ENCODE data around the gene UBE2K.

UBE2K gene

DNA sequence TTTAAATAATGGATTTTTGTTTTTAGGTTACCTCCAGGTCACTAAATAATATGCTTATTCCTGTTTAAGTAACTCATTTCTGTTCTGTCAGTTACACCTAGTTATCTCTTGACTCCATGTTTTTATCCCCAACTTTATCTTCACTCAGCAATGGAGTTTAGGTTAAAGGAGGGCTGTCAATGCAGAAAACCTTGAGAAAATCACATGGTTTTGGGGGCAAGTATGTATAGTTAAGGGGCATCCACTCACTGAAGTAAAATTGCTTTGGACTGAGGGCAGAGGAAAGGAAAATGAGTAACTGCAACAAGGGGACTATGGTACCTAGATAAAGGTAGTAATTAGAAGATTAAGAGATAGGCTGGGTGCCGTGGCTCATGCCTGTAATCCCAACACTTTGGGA, 87.1 kb downstream of the UBE2K start:
- no peak overlapping the region for H2AFZ ChIP-seq (ENCODE audit: low read length)
- no peaks in the 10 kb centered on the region for H3K79me1 ChIP-seq (ENCODE audit: low read depth, low read length)
- no peak overlapping the region for H2BK15ac ChIP-seq (ENCODE audit: low read length)
- no peak overlapping the region for H4K8ac ChIP-seq (ENCODE audit: low read depth, low read length)
- no peak overlapping the region for H3K4me2 ChIP-seq (ENCODE audit: insufficient read depth, low read length, poor library complexity, severe bottlenecking)
- no peaks in the 10 kb centered on the region for H3K4me1 ChIP-seq (ENCODE audit: control insufficient read depth in 2 of 2, insufficient read depth in 1 of 2, low read depth in 1 of 2, low read length in 2 of 2)
- no peak overlapping the region for H3K14ac ChIP-seq (ENCODE audit: low read length)
- H3K36me3 ChIP-seq (replicated peaks in 1 of 2; ENCODE audit: control insufficient read depth in 2 of 2, insufficient read depth in 2 of 2, low read length in 2 of 2), result peaks cover 0 to 18% of the 10 kb centered on the region in 2 donors
- no peak overlapping the region for H3K4ac ChIP-seq (ENCODE audit: low read length)
- no peak overlapping the region for H3K9ac ChIP-seq (ENCODE audit: low read depth, low read length, poor library complexity)
- no peak overlapping the region for H3K18ac ChIP-seq (ENCODE audit: low read length)
- no peak overlapping the region for H2BK120ac ChIP-seq (ENCODE audit: low read depth, low read length)
- no peak overlapping the region for H3K27ac ChIP-seq (replicated peaks; ENCODE audit: low read length)
- WGBS, 2 donors (ENCODE audit: extremely low coverage in 2 of 2, insufficient read length in 2 of 2, insufficient replicate concordance in 1 of 2), result no CpG with 5 or more reads among the region's 1 CpG
- H3K23ac ChIP-seq (ENCODE audit: low read depth, low read length, poor library complexity), result no peak overlapping the region
- H2AK5ac ChIP-seq (ENCODE audit: low read depth, low read length), result no peak overlapping the region
- no peak overlapping the region for H3K4me3 ChIP-seq (ENCODE audit: low read length in 2 of 2)
- no peak overlapping the region for H2BK12ac ChIP-seq (ENCODE audit: low read length)
- H3K9me3 ChIP-seq (replicated peaks in 1 of 2; ENCODE audit: control insufficient read depth in 2 of 2, insufficient read depth in 1 of 2, low read depth in 1 of 2, low read length in 2 of 2), result no peaks in the 10 kb centered on the region
- no peak overlapping the region for H2BK5ac ChIP-seq (ENCODE audit: low read length)
- H3K27me3 ChIP-seq (ENCODE audit: control insufficient read depth in 3 of 3, insufficient read depth in 3 of 3, low read depth in 1 of 3, low read length in 3 of 3), result no peaks in the 10 kb centered on the region
- no peak for DNase-seq (ENCODE audit: low spot score)
- H4K91ac ChIP-seq (ENCODE audit: low read depth, low read length, poor library complexity), result no peak overlapping the region

DNA sequence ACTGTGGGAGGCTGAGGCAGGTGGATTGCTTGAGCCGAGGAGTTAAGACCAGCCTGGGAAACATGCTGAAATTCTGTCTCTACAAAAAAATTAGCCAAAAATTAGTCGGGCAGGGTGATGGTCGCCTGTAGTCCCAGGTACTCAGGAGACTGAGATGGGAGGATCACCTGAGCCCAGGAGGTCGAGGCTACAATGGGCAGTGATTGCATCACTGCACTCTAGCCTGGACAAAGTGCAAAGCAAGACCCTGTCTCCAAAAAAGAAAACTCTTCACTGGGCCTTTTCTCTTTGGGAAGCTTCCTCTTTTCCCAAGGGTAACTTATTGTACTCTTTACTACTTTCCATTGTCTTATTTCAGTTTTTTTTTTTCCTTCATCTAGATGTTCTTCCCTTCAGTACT, 88.9 kb downstream of the UBE2K start:
- no peak overlapping the region for H3K4ac ChIP-seq (ENCODE audit: low read length)
- H3K27me3 ChIP-seq (ENCODE audit: control insufficient read depth in 3 of 3, insufficient read depth in 3 of 3, low read depth in 1 of 3, low read length in 3 of 3), result no peaks in the 10 kb centered on the region
- no peak overlapping the region for H3K4me2 ChIP-seq (ENCODE audit: insufficient read depth, low read length, poor library complexity, severe bottlenecking)
- no CpG with 5 or more reads among the region's 4 CpGs for WGBS, 2 donors (ENCODE audit: extremely low coverage in 2 of 2, insufficient read length in 2 of 2, insufficient replicate concordance in 1 of 2)
- no peak overlapping the region for H3K4me3 ChIP-seq (ENCODE audit: low read length in 2 of 2)
- H2BK120ac ChIP-seq (ENCODE audit: low read depth, low read length), result no peak overlapping the region
- H3K79me1 ChIP-seq (ENCODE audit: low read depth, low read length), result no peaks in the 10 kb centered on the region
- no peak overlapping the region for H4K8ac ChIP-seq (ENCODE audit: low read depth, low read length)
- H4K91ac ChIP-seq (ENCODE audit: low read depth, low read length, poor library complexity), result no peak overlapping the region
- no peaks in the 10 kb centered on the region for H3K4me1 ChIP-seq (ENCODE audit: control insufficient read depth in 2 of 2, insufficient read depth in 1 of 2, low read depth in 1 of 2, low read length in 2 of 2)
- no peak for DNase-seq (ENCODE audit: low spot score)
- peaks cover 0 to 2% of the 10 kb centered on the region in 2 donors for H3K36me3 ChIP-seq (replicated peaks in 1 of 2; ENCODE audit: control insufficient read depth in 2 of 2, insufficient read depth in 2 of 2, low read length in 2 of 2)
- H3K14ac ChIP-seq (ENCODE audit: low read length), result no peak overlapping the region
- no peak overlapping the region for H3K23ac ChIP-seq (ENCODE audit: low read depth, low read length, poor library complexity)
- H3K9ac ChIP-seq (ENCODE audit: low read depth, low read length, poor library complexity), result no peak overlapping the region
- no peaks in the 10 kb centered on the region for H3K9me3 ChIP-seq (replicated peaks in 1 of 2; ENCODE audit: control insufficient read depth in 2 of 2, insufficient read depth in 1 of 2, low read depth in 1 of 2, low read length in 2 of 2)
- H2BK12ac ChIP-seq (ENCODE audit: low read length), result no peak overlapping the region
- H2AK5ac ChIP-seq (ENCODE audit: low read depth, low read length), result no peak overlapping the region
- no peak overlapping the region for H2BK5ac ChIP-seq (ENCODE audit: low read length)
- no peak overlapping the region for H2BK15ac ChIP-seq (ENCODE audit: low read length)
- no peak overlapping the region for H3K18ac ChIP-seq (ENCODE audit: low read length)
- no peak overlapping the region for H2AFZ ChIP-seq (ENCODE audit: low read length)
- H3K27ac ChIP-seq (replicated peaks; ENCODE audit: low read length), result no peak overlapping the region

- no CpG with 5 or more reads among the region's 5 CpGs for WGBS, 2 donors (ENCODE audit: extremely low coverage in 2 of 2, insufficient read length in 2 of 2, insufficient replicate concordance in 1 of 2)
- H3K36me3 ChIP-seq (replicated peaks in 1 of 2; ENCODE audit: control insufficient read depth in 2 of 2, insufficient read depth in 2 of 2, low read length in 2 of 2), result no peaks in the 10 kb centered on the region
Measured at GRCh38 chr4:39792128-39792527, 94.2 kb downstream of the UBE2K start.

DNA sequence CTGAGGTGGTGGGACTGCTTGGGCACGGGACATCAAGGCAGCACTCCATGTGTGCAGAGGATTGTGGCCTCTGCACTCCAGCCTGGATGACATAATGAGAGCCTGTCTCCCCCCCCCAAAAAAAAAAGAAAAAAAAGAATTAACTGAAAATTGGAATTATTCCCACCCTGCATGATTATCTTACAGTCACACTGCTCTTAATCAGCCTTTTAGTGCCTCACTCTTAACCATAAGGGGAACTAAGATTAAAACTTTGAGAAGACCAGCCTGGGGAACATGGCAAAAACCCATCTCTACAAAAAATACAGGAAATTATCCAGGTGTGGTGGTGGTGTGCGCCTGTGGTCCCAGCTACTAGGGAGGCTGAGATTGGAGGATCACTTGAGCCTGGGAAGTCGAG, 94.6 kb downstream of the UBE2K start:
- no peak overlapping the region for H3K4me3 ChIP-seq (ENCODE audit: low read length in 2 of 2)
- no peak overlapping the region for H3K18ac ChIP-seq (ENCODE audit: low read length)
- no CpG with 5 or more reads among the region's 3 CpGs for WGBS, 2 donors (ENCODE audit: extremely low coverage in 2 of 2, insufficient read length in 2 of 2, insufficient replicate concordance in 1 of 2)

More at GRCh38 chr4:39792128-39792527, 94.2 kb downstream of the UBE2K start:
- no peaks in the 10 kb centered on the region for H3K9me3 ChIP-seq (replicated peaks in 1 of 2; ENCODE audit: control insufficient read depth in 2 of 2, insufficient read depth in 1 of 2, low read depth in 1 of 2, low read length in 2 of 2)
- no peak overlapping the region for H2AFZ ChIP-seq (ENCODE audit: low read length)
- H3K18ac ChIP-seq (ENCODE audit: low read length), result no peak overlapping the region
- no peak overlapping the region for H2AK5ac ChIP-seq (ENCODE audit: low read depth, low read length)
- H3K27me3 ChIP-seq (ENCODE audit: control insufficient read depth in 3 of 3, insufficient read depth in 3 of 3, low read depth in 1 of 3, low read length in 3 of 3), result no peaks in the 10 kb centered on the region
- H4K8ac ChIP-seq (ENCODE audit: low read depth, low read length), result no peak overlapping the region
- H3K79me1 ChIP-seq (ENCODE audit: low read depth, low read length), result no peaks in the 10 kb centered on the region
- no peak overlapping the region for H3K14ac ChIP-seq (ENCODE audit: low read length)
- no peak overlapping the region for H3K9ac ChIP-seq (ENCODE audit: low read depth, low read length, poor library complexity)
- no peak overlapping the region for H2BK15ac ChIP-seq (ENCODE audit: low read length)
- no peak for DNase-seq (ENCODE audit: low spot score)
- no peak overlapping the region for H3K4ac ChIP-seq (ENCODE audit: low read length)
- H2BK120ac ChIP-seq (ENCODE audit: low read depth, low read length), result no peak overlapping the region
- no peak overlapping the region for H3K4me3 ChIP-seq (ENCODE audit: low read length in 2 of 2)
- H3K27ac ChIP-seq (replicated peaks; ENCODE audit: low read length), result no peak overlapping the region
- H3K4me2 ChIP-seq (ENCODE audit: insufficient read depth, low read length, poor library complexity, severe bottlenecking), result no peak overlapping the region
- no peak overlapping the region for H3K23ac ChIP-seq (ENCODE audit: low read depth, low read length, poor library complexity)
- no peaks in the 10 kb centered on the region for H3K4me1 ChIP-seq (ENCODE audit: control insufficient read depth in 2 of 2, insufficient read depth in 1 of 2, low read depth in 1 of 2, low read length in 2 of 2)
- H2BK12ac ChIP-seq (ENCODE audit: low read length), result no peak overlapping the region
- H2BK5ac ChIP-seq (ENCODE audit: low read length), result no peak overlapping the region
- H4K91ac ChIP-seq (ENCODE audit: low read depth, low read length, poor library complexity), result no peak overlapping the region

More for the DNA sequence above, 94.6 kb downstream of the UBE2K start:
- DNase-seq (ENCODE audit: low spot score), result no peak
- H2BK15ac ChIP-seq (ENCODE audit: low read length), result no peak overlapping the region
- no peak overlapping the region for H3K4me2 ChIP-seq (ENCODE audit: insufficient read depth, low read length, poor library complexity, severe bottlenecking)
- no peaks in the 10 kb centered on the region for H3K9me3 ChIP-seq (replicated peaks in 1 of 2; ENCODE audit: control insufficient read depth in 2 of 2, insufficient read depth in 1 of 2, low read depth in 1 of 2, low read length in 2 of 2)
- H2AFZ ChIP-seq (ENCODE audit: low read length), result no peak overlapping the region
- no peak overlapping the region for H2AK5ac ChIP-seq (ENCODE audit: low read depth, low read length)
- no peak overlapping the region for H3K23ac ChIP-seq (ENCODE audit: low read depth, low read length, poor library complexity)
- H3K4me1 ChIP-seq (ENCODE audit: control insufficient read depth in 2 of 2, insufficient read depth in 1 of 2, low read depth in 1 of 2, low read length in 2 of 2), result no peaks in the 10 kb centered on the region
- no peak overlapping the region for H2BK5ac ChIP-seq (ENCODE audit: low read length)
- H2BK120ac ChIP-seq (ENCODE audit: low read depth, low read length), result no peak overlapping the region
- no peaks in the 10 kb centered on the region for H3K36me3 ChIP-seq (replicated peaks in 1 of 2; ENCODE audit: control insufficient read depth in 2 of 2, insufficient read depth in 2 of 2, low read length in 2 of 2)
- H3K27ac ChIP-seq (replicated peaks; ENCODE audit: low read length), result no peak overlapping the region
- H2BK12ac ChIP-seq (ENCODE audit: low read length), result no peak overlapping the region
- H3K14ac ChIP-seq (ENCODE audit: low read length), result no peak overlapping the region
- H3K4ac ChIP-seq (ENCODE audit: low read length), result no peak overlapping the region
- no peaks in the 10 kb centered on the region for H3K27me3 ChIP-seq (ENCODE audit: control insufficient read depth in 3 of 3, insufficient read depth in 3 of 3, low read depth in 1 of 3, low read length in 3 of 3)
- H4K91ac ChIP-seq (ENCODE audit: low read depth, low read length, poor library complexity), result no peak overlapping the region
- no peaks in the 10 kb centered on the region for H3K79me1 ChIP-seq (ENCODE audit: low read depth, low read length)
- no peak overlapping the region for H4K8ac ChIP-seq (ENCODE audit: low read depth, low read length)
- no peak overlapping the region for H3K9ac ChIP-seq (ENCODE audit: low read depth, low read length, poor library complexity)

Measured in neuronal stem cell (in vitro differentiated cells).